Hematopoietic multipotent progenitor cell treated with erythropoietin and hydrocortisone succinate and interleukin-3 and kit ligand, for 15 days (in vitro differentiated cells): ENCODE results near the gene MYH9.

ENCODE experiments used
- DNase-seq: peaks from one replicate; pipeline ENCODE4 v3.0.0-alpha.2; 2015; ENCODE audit warnings: low spot score

MYH9 gene

DNA sequence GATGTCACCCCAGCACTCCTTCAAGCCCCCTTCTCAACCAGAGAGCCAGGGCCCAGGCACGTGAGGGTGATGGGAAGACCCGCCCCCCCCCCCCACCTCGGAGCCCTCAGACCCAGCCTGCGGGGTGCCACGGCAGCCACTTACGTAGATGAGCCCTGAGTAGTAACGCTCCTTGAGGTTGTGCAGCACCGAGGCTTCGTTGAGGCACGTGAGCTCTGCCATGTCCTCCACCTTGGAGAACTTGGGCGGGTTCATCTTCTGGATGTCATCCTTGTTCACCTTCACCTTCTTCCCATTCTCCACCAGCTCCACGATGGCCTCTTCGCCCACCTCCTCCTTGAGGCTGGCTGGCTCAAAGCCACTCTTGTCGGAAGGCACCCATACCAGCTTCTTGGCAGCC is 39.0 kb downstream of the MYH9 start:
- DNase-seq = no peak

- DNase-seq = no peak
These were observed 40.7 kb downstream of the MYH9 start for GRCh38 chr22:36347094-36347493.

DNA sequence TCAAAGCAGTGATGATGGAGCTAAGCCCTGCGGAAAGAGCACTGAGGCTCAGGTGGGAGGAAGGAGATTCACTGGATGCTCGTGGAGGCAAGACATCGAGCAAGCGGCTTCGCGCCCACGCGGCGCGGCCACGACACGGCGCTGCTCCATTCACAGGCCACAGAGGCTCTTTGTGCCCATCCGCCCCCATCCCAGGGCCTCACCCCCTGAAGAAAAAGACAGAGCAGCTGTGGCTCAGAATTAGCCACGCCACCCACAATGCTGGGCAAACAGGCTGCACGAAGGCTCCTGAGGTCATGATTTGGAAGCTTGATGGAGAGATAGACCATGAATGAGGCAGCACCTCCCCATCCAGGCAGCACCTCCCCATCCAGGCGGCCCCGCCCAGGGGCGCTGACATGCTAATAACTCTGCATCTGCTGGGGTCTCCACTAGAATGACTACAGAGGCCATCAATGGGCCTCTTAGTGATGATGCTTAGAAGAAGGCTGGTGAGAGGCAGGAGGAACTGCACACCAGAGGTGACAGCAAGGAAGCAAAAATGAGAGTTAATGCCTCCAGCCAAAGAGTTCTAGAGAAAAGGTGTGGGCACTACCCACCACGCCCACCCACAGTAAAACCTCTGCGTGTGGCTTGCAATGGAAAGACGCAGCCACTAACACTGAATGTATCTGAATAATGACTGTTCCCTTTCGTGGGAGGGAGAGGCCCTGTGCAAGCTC is 43.5 kb downstream of the MYH9 start:
- no peak for DNase-seq

DNA sequence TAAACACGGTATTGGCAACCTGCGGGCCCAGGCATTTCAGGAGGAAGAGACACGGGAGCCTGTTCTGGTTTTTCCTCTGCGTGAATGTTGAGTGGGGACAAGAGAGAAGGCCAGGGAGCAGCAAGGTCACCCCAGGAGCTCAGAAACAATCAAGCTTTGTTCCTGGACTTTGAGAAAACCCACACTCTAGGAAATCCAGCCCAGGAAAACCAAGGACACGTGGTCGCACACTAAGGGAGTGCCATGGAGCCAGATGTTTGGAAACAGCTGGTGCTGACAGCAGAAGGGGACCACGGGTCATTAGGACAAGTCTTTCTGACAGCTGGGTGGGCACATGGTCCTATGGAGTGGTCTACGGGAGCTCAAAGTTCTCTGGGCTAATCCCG is 44.1 kb downstream of the MYH9 start:
- no peak for DNase-seq

GRCh38 chr22:36343070-36343719 is 44.6 kb downstream of the MYH9 start:
- no peak for DNase-seq

DNA sequence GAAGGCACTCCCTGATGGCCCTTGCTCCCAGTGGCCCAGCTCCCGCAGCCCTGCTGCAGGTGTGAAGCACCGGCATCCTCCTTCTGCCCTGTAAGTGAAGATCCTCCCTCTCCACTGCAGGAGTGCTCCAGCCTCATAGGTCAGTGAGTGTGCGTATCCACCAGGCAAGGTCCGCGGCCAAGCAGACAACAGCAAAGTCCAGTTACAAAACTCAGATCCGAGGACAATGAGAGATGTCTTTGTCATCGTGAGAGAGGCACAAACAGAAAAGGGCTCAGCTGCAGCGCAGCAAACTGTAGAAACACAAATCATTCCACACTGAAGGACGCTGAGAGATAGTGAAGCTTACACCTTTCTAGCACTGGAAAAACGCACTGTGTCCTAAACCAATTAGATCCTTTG is 46.1 kb downstream of the MYH9 start:
- no peak for DNase-seq

GRCh38 chr22:36340621-36341020 is 47.1 kb downstream of the MYH9 start:
- no peak for DNase-seq

- no peak for DNase-seq
These were observed 48.3 kb downstream of the MYH9 start for GRCh38 chr22:36339171-36340065.

DNA sequence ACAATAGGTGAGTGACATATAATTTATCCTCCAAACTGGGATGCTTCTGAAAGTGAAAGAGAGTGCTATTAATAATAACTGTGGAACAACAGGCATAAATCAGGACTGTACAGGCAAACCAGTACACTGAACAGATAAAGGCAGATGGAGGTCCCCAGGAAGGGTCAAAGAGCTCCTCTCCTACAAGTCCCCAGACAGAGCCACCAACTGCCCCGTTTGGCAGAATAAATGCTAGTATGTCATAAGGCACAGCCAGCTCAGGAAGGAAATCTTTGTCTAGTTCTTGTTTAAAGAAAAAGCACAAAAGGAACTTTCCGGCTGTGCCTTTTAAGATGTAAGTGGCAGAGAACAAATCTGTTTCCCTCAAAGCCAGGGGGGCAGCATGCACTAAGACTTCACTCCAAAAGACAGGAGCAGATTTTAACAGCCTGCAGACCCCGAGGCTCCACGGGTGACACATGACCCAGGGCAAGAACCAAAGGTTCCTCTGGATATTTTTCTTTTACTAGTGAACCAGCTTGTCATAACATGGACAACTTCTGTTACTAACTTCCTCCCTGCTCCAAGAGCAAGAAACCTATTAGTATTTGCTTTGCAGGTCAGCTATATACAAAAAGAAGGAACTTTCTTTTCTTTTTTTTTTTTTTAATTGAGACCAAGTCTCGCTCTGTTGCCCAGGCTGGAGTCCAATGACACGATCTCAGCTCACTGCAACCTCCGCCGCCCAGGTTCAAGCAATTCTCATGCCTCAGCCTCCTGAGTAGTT is 50.2 kb downstream of the MYH9 start:
- no peak for DNase-seq

- no peak for DNase-seq
These were observed 51.3 kb downstream of the MYH9 start for GRCh38 chr22:36336246-36337182.

- DNase-seq = no peak
These were observed 52.1 kb downstream of the MYH9 start for GRCh38 chr22:36335621-36336020.

DNA sequence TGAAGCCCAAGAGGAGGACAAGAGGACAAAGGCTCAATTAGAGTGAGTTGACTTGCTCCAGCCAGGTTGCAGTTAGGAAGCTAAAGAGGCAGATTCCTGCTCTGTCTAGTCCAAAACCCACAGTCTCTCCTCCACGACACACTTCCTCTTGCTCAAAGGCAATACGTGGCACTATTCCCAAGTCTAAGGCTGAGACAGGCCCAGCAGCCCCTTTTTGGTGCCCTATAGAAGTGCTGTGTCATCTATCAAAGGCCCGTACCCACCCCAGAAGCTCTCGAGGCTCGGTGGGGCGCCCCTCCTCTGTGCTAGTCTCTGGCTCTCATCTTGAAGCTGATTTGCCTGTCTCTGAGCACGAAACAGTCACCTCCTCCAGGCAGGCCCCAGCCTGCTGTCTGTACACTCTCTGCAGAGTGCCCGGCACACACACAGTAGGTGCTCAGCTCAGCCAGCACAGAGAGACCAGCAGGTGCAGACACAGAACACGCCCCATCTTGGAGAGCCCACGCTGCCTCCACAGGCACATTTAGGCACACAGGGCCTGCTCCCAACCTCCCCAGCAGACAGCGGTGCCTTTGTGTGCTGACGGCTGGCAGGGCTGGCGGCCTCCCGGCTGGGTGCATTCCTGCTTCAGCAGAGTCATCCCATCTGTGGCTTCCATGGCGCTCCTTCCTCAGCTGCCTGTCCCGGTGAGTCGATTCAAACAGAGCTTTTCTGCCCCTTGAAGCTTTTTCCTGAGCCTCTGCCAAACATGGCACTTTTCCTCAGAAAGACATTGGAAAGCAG is 52.8 kb downstream of the MYH9 start:
- DNase-seq = peak; percentile 59

- peak; percentile 79 for DNase-seq
These were observed 53.5 kb downstream of the MYH9 start for GRCh38 chr22:36334081-36334820.

DNA sequence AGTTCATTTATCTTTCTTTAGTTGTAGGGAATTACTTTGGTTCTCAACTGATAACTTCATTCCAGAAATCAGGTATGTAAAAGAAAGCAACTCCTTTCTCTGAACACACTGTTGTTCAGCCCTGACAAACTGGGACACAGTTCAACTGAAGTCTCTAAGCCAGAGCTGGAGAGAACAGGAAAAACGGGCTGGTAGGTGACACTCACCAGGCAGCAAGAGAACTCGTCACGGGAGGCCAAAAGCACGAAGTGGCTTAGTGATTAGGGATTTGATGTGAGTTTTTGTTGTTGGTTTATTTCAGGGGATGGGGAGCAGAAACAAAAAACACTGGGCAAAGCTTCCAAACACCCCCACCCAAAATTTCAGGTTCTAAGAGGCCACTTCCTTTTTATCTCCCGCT is 54.1 kb downstream of the MYH9 start:
- DNase-seq = no peak

DNA sequence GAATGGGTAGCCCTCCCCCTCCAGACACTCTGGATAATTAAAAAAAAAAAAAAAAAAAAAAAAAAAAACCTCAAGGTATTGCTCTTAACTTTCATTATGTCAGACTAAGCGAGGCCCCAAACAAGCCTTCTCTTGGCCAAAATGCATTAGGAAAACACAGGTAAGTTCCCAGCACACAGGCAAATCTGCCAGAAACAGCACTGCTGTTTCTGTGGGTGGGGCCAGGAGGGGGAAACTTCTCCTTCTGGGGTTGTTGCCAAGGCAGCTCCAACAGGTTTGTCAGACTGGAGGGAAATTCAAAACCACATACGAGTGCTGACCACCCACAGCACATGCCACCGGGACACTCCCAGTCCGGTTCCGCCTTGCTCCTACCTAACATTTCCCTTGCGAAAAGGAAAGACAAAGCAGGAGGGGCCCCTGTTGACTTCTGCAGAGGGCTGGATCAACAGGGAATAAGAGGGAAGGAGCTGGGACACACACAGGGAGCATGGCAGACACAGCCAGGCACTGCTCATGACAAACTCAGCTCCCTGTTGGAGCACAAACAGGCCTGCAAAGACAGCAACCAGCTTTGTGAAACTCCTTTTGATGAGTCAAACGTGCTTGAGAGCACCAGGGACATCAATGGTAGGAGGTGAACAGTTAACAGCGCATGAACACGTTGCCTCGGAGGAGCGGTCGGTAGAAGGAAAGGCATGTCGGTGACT is 55.0 kb downstream of the MYH9 start:
- DNase-seq = no peak

DNA sequence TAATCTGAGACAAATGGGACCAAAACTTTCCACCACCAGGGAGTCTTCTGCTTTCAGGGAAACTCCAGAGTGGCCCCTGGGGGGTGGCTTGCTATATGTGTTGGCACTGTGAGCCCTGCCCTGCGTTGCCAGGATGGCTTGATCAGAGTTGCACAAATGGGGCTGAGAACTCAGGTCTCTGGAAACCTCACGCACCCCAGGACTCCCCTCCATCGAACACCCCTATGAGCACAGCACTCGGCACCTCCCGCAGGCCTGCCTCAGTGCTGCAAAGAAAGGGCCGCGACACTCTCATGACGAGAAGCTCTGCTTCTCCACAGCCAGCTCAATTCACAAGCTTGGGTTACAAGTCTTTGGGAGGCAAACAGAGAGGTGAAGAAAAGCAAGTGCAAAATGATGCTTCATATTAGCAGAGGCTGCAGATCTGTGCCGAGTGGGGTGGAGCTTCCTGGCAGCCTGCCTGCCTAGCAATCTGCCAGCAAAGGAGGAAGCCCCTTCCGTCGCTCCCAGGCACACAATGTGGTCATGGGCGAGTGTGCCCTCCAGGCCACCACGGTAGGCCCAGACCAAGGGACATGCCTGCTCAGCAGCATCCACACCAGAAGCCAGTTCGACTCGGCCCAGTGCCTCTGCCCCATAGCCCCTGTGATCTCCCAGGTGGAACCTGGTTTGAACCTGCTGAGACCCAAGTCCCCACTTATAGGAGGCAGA is 55.7 kb downstream of the MYH9 start:
- DNase-seq = peak; percentile 65

GRCh38 chr22:36331306-36331911 is 56.4 kb downstream of the MYH9 start:
- no peak for DNase-seq
